Measurements from ENCODE around the gene SUN2. TPM values are rescaled to one million over a fixed set of nuclear protein-coding genes. Genes with fewer than 3 reads are reported as not detected.
A peak's percentile ranks its signal among the peaks of the same experiment; 100 is the strongest.

Gene SUN2
- total RNA-seq, 3 donors from 2014 or later (not counting 1 experiment from before 2014, with no cell fraction given): 882 to 1,056 (median 886) TPM

DNA sequence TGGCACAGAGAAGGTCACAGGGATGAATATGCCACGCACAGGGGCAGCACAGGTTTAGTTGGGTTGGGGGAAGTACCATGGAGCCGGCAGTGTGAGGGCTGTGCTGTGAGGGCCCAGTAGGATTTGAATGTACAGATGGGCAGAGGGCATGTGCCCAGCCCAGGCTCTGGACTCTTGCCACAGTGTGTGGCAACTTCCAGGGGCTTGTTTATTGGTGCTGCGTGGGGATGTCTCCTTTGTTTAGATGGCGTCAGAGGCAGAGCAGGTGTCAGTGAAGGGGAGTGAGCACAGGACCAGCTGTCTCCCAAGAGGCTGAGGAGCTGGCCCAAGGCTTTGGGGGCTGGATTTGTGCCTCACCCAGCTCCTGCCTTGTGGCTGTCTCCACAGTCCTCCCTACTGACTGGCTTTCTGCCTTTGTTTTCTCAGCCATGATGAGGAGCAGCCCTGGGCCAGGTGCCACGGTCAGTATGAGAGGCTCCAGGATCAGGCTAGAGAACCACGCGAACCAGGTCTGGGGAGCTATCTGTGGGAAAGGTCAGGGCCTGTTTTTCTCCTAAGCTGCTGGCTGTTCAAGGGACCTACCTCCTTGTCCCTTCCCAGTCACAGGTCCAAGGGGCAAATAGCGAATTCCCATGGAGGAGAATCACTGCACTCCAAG is 21.9 kb downstream of the SUN2 start:
- intact Hi-C loops (cut with micrococcal nuclease): no loop called here
- Mint-ChIP-seq H3K27me3 (ENCODE audit: low read depth in 2 of 2) (no peaks in the 10 kb centered on the region), H3K4me1 (peaks cover 27 to 62% of the 10 kb centered on the region in 2 donors), H3K4me3 (no peak overlapping the region), H3K27ac (peak overlapping the region; percentile 83 to 86), H3K9me3 (no peaks in the 10 kb centered on the region), H3K36me3 (no peaks in the 10 kb centered on the region)
- ATAC-seq: peak; percentile 5 to 13 (median 7)
- 88% methylated on average over 8 of the region's 8 CpGs for WGBS (ENCODE audit: insufficient coverage)
- DNase-seq: peak in 1 of 2 donors; percentile 35
- peaks cover 37% of the 10 kb centered on the region for H3K4me1 ChIP-seq (ENCODE audit: control insufficient read depth, insufficient read depth, low read length)
- TF ChIP-seq, protein P1, sequence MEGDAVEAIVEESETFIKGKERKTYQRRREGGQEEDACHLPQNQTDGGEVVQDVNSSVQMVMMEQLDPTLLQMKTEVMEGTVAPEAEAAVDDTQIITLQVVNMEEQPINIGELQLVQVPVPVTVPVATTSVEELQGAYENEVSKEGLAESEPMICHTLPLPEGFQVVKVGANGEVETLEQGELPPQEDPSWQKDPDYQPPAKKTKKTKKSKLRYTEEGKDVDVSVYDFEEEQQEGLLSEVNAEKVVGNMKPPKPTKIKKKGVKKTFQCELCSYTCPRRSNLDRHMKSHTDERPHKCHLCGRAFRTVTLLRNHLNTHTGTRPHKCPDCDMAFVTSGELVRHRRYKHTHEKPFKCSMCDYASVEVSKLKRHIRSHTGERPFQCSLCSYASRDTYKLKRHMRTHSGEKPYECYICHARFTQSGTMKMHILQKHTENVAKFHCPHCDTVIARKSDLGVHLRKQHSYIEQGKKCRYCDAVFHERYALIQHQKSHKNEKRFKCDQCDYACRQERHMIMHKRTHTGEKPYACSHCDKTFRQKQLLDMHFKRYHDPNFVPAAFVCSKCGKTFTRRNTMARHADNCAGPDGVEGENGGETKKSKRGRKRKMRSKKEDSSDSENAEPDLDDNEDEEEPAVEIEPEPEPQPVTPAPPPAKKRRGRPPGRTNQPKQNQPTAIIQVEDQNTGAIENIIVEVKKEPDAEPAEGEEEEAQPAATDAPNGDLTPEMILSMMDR (IDR thresholded peaks at IDR 0.05): no peak
- no peak overlapping the region for H3K4me3 ChIP-seq (ENCODE audit: low read length)
- H3K9me3 ChIP-seq (ENCODE audit: control insufficient read depth, insufficient read depth, low read length): no peaks in the 10 kb centered on the region
- peaks cover 82% of the 10 kb centered on the region for H3K36me3 ChIP-seq (ENCODE audit: control insufficient read depth, insufficient read depth, low read length)
- H3K27me3 ChIP-seq (ENCODE audit: control insufficient read depth, insufficient read depth, low read length): no peaks in the 10 kb centered on the region
- H3K27ac ChIP-seq (ENCODE audit: low read length): peak overlapping the region; percentile 16

DNA sequence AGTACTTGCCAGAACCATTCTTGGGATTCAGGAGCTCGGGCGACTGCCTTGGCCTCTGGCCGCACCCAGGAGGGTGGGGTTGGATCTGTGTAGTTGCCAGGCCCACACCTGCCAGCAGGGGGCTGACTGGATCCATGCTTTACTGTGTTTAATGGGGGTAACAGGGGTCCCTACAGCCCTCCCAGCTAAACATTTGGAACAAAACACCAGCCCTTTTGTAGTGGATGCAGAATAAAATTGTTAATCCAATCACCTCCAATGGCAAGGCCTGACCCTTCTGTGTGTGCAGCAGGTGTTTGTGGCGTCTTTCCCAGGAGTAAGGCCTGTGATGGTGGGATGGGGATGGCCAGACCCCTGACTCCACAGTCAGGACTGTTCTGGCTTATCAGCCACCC is 22.5 kb downstream of the SUN2 start:
- intact Hi-C loops (cut with micrococcal nuclease): no loop called here
- H3K4me1 Mint-ChIP-seq: peaks cover 27 to 59% of the 10 kb centered on the region in 2 donors
- Histone ChIP-seq H3K27ac (ENCODE audit: low read length) (peak overlapping the region; percentile 47), H3K4me3 (ENCODE audit: low read length) (no peak overlapping the region), H3K4me1 (ENCODE audit: control insufficient read depth, insufficient read depth, low read length) (peaks cover 32% of the 10 kb centered on the region), H3K36me3 (ENCODE audit: control insufficient read depth, insufficient read depth, low read length) (peaks cover 82% of the 10 kb centered on the region), H3K9me3 (ENCODE audit: control insufficient read depth, insufficient read depth, low read length) (no peaks in the 10 kb centered on the region), H3K27me3 (ENCODE audit: control insufficient read depth, insufficient read depth, low read length) (no peaks in the 10 kb centered on the region)
- no peaks in the 10 kb centered on the region for H3K9me3 Mint-ChIP-seq
- peak overlapping the region; percentile 83 to 86 for H3K27ac Mint-ChIP-seq
- ATAC-seq (peak; percentile 56 to 67 (median 61)), DNase-seq (peak in 1 of 2 donors; percentile 75)
- H3K27me3 Mint-ChIP-seq (ENCODE audit: low read depth in 2 of 2): no peaks in the 10 kb centered on the region
- WGBS (ENCODE audit: insufficient coverage): 38% methylated on average over 3 of the region's 4 CpGs
- peak overlapping the region; percentile 50 for H3K4me3 Mint-ChIP-seq
- no peaks in the 10 kb centered on the region for H3K36me3 Mint-ChIP-seq
- TF ChIP-seq, protein P1 (IDR thresholded peaks at IDR 0.05): peak; percentile 76

DNA sequence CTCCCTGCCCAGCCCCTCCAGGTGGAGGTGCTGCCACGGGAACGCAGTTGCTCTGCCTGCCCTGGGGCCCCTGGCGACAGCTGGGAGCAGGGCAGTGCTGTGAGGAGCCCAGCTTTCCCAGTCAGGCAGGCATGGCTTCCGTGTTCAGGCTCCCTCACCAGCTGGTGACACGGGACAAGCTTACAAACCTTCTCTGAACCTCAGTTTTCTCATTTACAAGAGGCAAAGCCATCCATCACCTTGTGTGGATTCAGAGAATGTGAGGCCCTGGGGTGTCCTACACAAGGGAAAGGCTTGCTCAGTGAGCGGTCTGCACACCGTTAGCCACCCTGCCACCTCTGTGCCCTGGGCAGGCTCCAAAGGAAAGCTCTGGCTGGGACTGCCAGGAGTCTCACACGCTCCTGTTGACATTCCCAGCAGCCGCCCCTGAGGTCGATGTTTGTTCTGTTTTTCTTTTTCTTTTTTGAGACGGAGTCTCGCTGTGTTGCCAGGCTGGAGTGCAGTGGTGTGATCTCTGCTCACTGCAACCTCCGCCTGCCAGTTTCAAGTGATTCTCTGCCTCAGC is 23.5 kb downstream of the SUN2 start:
- H3K27ac Mint-ChIP-seq: peak overlapping the region; percentile 83 to 86
- H3K4me1 ChIP-seq (ENCODE audit: control insufficient read depth, insufficient read depth, low read length): peaks cover 22% of the 10 kb centered on the region
- ATAC-seq: no peak
- no peak overlapping the region for H3K4me3 Mint-ChIP-seq
- H3K27me3 ChIP-seq (ENCODE audit: control insufficient read depth, insufficient read depth, low read length): no peaks in the 10 kb centered on the region
- H3K36me3 Mint-ChIP-seq: no peaks in the 10 kb centered on the region
- peaks cover 82% of the 10 kb centered on the region for H3K36me3 ChIP-seq (ENCODE audit: control insufficient read depth, insufficient read depth, low read length)
- DNase-seq: peak in 1 of 2 donors; percentile 31
- TF ChIP-seq, protein P1 (IDR thresholded peaks at IDR 0.05): no peak
- WGBS (ENCODE audit: insufficient coverage): 93% methylated on average over 13 of the region's 13 CpGs
- no peaks in the 10 kb centered on the region for H3K9me3 ChIP-seq (ENCODE audit: control insufficient read depth, insufficient read depth, low read length)
- H3K27me3 Mint-ChIP-seq (ENCODE audit: low read depth in 2 of 2): no peaks in the 10 kb centered on the region
- H3K4me3 ChIP-seq (ENCODE audit: low read length): no peak overlapping the region
- intact Hi-C loops (cut with micrococcal nuclease): no loop called here
- no peaks in the 10 kb centered on the region for H3K9me3 Mint-ChIP-seq
- peaks cover 21 to 49% of the 10 kb centered on the region in 2 donors for H3K4me1 Mint-ChIP-seq
- H3K27ac ChIP-seq (ENCODE audit: low read length): peak overlapping the region; percentile 5

All from natural killer cell (primary cell).